Fibroblast of the conjunctiva (primary cell): ENCODE data around the gene PCGF3.
A peak's percentile ranks its signal among the peaks of the same experiment; 100 is the strongest.

ENCODE experiments used
- DNase-seq: peaks from one replicate; pipeline ENCODE4 v3.0.0-alpha.2; 2010; ENCODE audit warnings: low read depth

Gene PCGF3, protein sequence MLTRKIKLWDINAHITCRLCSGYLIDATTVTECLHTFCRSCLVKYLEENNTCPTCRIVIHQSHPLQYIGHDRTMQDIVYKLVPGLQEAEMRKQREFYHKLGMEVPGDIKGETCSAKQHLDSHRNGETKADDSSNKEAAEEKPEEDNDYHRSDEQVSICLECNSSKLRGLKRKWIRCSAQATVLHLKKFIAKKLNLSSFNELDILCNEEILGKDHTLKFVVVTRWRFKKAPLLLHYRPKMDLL

DNA sequence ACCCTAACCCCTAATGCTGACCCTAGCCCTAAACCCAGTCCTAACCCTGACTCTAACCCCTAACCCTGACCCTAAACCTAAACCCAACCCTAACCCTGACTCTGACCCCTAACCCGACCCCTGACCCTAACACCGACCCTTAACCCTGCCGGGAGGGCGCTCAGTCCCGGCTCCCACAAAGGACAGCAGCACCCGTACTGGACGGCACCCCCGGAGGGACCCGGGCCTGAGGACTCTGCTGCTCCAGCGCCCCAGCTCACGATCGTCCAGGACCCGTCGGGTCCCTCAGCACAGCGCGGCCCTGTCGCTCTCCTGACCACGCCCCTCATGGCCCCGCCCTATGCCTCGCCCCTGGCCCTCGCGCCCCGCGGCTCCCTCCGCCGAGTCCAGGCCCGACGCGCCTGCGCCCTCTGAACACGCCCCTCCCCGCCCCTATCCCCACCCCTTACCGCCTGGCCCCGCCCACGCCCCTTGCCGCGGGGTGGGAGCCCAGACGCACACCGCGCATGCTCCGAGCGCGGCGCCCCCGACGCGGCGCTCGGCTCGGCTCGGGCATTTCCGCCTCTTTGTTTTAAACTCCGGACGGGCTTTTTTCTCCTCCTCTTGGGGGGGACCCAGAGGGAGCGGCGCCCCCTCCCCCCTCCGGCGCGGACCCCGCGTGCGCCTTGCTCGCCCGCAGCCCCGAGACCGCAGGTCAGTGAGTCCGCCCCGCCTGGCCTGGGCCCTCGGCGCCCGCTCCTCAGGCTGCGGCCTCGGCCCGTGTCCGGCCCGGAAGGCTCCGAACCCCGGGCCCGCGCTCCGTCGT, at the start of gene PCGF3:
Gene PCGF3 (plus strand): TSS at position 555 of the 805 bp plus-strand sequence. CDS start 27,849 bp downstream, outside the sequence.
- peak; percentile 93 for DNase-seq

DNA sequence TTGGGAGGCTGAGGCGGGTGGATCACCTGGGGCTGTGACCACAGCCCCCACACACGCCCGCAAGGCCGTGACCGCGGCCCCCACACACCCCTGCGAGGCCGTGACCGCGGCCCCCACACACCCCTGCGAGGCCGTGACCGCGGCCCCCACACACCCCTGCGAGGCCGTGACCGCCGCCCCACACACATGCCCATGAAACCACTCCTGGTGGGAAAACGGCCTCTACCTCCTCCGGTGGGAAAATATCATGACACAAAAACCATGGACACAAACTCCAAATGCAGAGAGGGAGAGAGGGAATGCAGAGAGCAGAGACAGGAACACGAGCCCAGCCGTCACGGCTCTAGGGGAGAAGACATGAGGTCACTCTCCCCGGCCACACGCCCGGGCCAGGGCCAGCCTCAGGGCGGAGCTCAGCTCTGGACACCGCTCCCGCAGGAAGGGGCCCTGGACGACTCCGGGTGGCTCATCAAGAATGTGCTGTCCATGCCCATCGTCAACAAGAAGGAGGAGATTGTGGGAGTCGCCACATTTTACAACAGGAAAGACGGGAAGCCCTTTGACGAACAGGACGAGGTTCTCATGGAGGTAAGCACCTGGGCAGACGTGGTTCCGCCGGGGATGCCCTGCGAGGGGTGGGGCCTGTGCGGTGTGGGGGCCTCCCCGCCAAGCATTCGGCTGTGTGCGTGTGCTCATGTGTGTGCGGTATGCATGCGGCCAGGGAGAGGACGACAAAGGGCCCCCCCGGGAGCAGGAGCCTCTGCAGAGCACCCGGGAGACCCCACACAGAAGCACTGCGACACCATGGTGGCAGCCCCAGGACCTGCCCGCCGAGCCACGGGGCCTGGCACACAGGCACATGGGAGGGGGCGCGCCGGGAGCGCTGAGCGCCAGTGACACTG, 48.9 kb upstream of the PCGF3 start:
- DNase-seq: no peak

DNA sequence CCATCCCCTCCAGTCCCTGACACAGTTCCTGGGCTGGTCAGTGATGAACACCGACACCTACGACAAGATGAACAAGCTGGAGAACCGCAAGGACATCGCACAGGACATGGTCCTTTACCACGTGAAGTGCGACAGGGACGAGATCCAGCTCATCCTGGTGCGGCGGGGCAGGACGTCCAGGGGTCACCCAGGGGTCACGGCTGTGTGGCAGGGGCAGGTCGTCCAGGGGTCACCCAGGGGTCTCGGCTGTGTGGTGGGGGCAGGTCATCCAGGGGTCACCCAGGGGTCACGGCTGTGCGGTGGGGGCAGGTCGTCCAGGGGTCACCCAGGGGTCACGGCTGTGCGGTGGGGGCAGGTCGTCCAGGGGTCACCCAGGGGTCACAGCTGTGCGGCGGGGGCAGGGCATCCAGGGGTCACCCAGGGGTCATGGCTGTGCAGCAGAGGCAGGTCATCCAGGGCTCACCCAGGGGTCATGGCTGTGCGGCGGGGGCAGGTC, 48.2 kb upstream of the PCGF3 start:
- DNase-seq: no peak

DNA sequence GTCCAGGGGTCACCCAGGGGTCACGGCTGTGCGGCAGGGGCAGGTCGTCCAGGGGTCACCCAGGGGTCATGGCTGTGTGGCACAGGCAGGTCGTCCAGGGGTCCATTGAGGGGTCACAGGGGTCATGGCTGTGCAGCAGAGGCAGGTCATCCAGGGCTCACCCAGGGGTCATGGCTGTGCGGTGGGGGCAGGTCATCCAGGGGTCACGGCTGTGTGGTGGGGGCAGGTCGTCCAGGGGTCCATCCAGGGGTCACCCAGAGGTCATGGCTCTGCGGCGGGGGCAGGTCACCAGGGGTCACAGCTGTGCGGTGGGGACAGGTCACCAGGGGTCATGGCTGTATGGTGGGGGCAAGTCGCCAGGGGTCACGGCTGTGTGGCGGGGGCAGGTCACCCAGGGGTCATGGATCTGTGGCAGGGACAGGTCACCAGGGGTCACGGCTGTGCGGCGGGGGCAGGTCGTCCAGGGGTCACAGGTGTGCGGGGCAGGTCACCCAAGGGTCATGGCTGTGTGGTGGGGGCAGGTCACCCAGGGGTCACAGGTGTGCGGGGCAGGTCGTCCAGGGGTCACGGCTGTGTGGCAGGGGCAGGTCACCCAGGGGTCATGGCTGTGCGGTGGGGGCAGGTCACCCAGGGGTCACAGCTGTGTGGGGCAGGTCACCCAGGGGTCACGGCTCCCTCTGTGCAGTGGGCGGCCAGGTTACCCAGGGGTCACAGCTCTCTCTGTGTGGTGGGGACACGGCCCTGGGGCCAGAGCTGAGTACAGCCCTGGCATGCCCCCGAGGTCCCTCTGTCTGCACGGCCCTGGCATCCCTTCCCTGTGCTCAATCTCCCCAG, 47.6 kb upstream of the PCGF3 start:
- DNase-seq: no peak

DNA sequence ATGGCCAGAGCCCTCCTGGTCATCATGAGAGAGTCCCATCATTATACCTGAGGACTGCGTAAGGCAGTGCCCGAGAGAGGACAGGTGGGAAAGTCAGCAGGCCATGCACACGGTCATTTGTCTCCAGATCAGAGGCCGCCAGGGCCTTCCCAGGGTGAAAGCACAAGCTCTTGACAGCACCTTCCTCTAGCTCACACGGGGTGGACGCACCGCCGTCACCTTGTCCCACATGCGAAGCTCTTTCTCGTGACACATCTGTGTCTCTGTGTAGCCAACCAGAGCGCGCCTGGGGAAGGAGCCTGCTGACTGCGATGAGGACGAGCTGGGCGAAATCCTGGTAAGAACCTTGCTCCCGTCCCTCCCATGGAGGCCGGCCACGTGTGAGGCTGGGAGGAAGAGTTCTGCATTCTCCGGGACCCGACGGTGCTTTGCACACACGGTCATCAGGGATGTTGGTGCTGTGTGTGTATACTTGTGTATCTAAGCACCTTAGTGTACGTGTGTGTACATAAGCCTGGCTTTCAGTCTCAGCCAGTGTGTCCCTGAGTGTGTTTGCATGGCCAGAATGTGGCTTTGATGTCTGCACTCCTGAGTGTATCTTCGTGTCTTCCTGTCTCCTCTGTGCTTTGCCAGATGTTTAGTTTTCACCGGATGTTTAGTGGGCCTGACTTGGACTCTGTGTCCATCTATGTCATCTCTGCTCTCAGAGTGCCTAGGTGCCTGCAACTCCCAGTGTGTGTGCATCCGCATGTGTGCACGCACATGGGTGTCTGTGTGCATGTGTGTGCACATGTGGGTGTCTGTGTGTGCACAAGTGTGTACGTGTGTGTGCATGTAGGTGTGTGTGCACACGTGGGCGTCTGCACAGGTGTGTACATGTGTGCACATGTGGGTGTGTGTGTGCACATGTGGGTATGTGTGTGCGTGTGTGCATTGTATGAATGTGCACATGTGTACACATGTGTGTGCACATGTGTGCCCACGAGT, 46.7 kb upstream of the PCGF3 start:
- DNase-seq: no peak

DNA sequence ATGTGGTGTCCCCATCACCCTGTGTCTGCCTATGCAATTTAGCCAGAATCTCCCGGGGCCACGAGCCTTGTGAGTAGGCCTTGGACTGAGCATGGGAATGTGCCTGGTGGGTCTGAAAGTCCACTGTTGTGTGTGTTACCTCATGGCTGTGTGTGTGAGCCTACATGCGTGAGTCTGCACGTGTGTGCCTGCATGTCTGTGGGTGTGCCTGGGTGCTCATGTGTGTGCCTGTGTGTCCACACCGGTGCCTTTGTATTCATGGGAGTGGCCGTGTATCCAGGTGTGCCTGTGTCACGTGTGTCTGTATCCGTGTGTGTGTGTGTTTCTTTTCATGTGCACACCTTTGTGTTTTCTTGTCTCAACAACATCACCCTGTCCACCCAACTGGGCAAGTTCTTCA, 45.8 kb upstream of the PCGF3 start:
- DNase-seq: no peak

DNA sequence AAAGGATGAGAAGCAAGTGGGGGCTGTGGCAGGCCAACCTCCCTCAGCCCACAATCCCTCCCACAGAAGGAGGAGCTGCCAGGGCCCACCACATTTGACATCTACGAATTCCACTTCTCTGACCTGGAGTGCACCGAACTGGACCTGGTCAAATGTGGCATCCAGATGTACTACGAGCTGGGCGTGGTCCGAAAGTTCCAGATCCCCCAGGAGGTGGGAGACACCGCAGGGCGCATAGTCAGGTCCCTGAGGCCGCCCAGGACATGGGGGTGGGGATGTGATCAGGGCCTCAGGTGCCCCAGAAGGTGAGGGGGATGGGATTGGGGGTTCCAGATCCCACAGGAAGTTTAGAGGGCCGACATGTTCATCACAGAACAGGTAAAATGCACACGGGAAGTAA, 45.2 kb upstream of the PCGF3 start:
- DNase-seq: no peak

DNA sequence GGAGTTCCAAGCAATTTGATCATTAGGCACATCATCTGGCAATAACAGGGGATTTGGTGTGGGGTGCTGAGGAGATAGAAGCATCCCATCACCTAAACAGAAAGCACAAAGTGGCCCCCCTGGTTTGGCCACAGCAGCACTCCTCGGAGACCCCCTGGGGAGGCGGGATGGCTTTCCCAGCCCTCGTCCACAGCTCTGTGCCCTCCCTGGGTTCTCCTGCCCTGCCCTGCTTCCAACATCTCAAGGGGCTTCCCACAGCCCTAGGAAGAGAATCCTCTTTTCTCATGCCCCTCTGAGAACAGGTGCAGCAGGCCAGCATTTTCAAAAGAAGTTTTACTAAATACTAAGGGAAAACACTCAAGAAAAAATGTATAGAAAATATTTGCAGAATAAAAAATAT, 44.4 kb upstream of the PCGF3 start:
- DNase-seq: no peak

DNA sequence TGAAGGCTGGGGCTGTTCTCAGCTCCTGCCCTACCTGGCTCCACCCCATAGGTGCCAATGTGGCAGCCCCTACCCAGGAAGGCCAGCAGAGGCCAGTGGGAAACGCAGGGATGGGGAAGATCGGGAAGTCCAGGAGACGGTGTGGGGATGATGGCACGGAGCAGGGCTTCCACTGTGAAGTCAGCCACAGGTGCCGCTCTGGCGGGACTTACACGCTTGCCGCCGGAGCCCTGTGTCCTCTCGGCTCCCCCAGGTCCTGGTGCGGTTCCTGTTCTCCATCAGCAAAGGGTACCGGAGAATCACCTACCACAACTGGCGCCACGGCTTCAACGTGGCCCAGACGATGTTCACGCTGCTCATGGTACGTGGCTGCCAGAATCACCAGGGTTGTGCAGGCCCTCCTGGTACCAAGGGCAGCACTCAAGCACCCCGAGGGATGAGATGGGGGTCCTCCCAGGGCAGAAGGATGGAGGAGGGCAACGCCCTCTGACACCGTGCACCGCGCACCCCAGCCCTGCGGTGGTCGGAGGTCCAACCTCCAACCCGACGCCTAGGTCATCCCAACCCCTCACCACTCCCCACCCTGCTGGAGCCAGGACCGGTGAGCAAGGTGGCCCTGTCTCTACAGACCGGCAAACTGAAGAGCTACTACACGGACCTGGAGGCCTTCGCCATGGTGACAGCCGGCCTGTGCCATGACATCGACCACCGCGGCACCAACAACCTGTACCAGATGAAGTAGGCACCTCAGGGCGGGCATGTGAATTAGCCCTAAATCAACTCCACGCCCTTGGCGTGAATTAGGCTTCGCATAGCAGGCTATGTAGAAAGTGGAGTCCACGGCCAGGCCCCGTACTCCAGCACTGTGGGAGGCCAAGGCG, 43.5 kb upstream of the PCGF3 start:
- DNase-seq: no peak

DNA sequence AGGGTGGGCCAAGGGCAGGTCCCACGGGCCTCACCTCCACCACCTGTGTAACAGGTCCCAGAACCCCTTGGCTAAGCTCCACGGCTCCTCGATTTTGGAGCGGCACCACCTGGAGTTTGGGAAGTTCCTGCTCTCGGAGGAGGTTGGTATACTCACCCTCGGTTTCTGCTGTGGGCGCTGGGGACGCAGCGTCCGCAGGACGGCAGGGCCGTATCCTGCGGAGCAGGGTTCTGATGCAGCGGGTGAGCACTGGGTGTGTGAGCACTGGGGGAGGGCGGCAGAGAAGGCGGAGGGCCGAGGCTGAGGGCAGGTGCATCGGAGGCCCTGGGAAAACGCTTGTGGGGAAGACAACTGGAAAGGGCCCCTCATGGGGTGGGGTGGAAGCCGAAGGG, 42.6 kb upstream of the PCGF3 start:
- no peak for DNase-seq

DNA sequence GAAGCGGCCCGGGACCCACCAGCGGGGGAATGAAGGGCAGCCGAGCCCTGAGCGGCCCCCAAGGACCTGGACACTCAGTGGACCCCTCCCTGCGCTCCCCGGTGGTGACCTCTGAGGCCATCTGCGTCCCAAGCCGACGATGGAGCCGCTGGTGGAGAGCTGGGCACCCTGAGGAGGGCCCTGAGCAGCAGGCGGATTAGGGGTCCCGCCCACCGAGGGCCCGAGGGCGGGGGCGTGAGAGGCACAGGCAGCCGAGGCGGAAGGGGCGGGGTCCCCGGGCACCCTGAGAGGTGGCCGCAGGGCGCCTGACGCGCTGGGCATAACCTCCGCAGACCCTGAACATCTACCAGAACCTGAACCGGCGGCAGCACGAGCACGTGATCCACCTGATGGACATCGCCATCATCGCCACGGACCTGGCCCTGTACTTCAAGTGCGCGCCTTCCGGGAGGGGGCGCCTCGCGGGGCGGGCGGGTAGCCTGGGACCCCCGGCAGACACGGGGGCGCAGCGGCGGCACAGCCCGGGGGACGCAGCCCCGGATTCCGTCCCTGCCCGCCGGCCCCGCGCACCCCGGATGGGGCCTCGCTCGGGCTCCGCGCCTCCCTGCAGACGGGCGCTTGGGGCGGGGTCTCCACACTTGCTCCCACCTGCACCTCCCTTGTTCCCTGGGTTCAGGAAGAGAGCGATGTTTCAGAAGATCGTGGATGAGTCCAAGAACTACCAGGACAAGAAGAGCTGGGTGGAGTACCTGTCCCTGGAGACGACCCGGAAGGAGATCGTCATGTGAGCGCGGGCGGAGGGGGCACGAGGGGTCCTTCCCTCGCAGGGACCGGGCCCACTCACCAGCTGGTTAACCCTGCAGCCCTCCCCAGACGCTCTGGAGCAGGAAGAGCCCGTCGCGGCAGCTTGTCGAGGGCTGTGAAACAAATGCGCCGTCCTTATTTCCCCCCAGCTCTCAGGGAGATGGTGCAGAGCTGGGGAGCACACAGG, 41.9 kb upstream of the PCGF3 start:
- no peak for DNase-seq

DNA sequence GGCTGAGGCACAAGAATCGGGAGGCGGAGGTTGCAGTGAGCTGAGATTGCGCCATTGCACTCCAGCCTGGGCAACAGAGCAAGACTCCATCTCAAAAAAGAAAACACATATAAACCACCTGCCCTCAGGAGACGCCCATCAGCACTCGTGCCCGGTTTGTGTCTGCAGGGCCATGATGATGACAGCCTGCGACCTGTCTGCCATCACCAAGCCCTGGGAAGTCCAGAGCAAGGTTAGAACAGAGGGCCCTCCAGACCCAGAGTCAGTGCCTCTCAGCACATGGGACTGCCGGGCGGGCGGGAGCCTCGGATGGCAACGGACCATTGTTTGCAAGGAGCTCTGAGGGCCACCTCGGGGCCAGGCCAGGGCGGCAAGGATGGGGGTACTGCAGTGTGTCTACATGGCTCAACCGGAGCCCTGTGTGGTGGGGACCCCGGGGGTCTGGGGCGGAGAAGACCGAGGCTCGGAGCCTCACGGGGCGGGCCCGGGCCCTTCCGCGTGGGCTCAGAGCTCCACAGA, 40.9 kb upstream of the PCGF3 start:
- DNase-seq: no peak

DNA sequence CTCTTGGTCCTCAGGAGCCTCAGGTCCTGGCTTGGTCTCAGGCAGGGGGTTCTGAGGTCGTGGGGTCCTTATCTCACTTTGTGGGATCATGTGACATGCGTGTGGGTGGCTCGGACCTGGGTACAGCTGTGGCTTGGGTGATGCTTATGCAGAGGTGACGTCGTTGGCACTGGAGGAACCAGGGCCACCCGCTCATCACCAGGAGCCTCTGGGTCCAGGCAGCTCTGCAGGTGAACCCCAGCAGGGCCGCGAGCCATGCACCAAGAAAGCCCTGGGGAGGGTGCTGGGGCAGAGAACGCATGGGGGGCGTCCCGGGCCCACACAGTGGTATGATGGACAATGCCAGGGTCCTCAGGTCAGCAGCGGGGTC, 40.3 kb upstream of the PCGF3 start:
- DNase-seq: no peak

DNA sequence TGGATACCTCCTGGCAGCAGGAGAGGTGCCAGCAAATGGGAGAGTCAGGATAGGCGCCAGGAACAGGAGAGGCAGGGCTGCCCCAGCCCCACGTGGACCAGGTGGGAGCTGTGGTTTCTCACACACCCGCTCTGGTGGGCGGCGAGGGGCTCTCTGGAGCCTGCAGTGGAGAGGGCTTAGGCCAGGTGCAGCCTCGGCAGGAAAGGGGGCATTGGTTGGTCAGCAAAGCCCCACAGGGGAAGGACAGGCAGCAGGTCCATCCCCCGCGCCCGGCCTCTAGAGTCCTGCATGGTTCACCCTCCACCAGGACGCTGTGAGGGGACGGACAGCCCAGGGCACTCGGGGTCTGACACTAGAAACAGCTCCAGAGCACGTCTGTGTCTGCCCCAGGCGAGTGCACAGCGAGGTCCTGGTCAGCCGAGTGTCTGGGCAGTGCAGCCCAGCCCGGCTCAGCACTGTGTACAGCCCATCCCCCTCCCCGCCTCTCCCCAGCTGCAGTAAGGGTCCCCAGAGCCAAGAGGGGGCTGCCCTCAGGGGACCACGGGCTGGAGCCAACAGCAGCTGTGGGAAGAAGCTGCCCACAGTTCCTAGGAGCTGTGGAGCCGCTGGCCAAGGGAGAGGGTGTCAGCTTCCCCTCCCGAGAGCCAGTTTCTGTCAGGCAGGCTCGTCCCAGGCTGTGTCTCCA, 39.7 kb upstream of the PCGF3 start:
- no peak for DNase-seq

DNA sequence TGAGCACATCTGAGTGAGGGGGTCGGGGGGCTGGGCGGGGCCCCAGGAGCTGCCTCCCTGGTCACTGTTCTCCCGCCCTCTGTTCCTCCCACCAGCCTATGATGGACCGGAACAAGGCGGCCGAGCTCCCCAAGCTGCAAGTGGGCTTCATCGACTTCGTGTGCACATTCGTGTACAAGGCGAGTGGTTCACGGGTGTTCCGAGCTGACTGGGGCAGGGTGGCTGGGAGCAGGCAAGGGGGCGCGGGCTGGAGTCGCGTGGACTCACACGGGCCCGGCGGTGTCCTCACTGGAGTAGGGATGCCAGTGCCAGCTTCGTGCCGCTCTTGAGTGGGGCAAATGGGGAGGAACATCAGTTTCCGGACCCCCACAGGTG, 39.2 kb upstream of the PCGF3 start:
- DNase-seq: no peak

DNA sequence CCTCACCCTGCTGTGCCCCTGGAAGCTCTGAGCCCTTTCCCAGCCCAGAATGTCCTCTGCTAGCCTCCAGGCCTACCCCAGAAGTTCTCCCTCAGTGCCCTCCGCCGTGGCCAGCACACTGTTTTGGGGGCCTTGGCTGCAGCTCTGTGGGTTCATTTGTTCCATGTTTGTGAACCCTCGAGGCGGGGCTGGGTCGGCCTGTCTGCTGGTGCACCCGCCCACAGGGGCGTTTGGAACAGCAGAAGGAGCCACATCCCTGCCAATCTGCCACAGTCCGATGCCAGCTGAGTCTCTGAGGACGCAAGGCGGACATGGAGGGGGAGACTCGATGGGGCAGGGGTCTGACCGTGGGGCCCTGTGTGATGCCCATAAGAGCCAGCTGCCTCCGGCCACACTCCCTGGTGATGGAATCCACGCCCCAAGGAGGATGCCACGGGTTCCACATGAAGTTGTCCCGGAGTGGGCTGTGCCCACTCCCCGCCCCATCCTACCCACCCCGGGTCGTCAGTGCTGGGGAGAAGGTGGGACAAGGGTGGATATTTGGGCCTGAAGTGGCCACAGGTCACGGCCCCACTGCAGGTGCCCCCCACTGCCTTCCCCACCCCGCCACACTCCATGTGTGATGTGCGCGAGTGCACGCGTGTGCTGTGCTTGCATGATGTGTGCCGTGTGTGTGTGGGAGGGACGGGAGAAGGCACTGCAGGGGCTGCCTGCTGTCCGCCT, 38.6 kb upstream of the PCGF3 start:
- no peak for DNase-seq

DNA sequence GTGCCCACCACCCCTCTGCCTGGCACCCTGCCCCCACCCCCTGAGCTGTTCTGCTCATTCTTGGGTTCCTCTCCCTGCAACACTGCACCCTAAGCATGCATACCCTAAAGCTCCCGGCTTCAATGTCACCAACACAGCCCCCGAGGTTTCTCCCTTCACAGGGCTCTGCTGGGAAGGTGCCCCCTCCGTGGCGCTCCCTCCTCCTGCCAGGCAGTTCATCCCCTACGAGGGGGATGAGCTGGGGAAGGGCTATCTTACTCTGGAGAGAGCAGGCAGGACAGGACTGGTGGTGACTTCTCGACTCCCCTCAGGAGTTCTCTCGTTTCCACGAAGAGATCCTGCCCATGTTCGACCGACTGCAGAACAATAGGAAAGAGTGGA, 38.1 kb upstream of the PCGF3 start:
- no peak for DNase-seq
